Measurements from ENCODE around the gene OS9. TPM values are rescaled to one million over a fixed set of nuclear protein-coding genes. Genes with fewer than 3 reads are reported as not detected.

Gene OS9
- total RNA-seq, 1 experiment from 2014 or later, result 145 TPM

GRCh38 chr12:57739387-57739786 is 45.5 kb downstream of the OS9 start:
- DNase-seq (no peak), ATAC-seq (no peak)
- Histone ChIP-seq H3K4me3 (ENCODE audit: low read length) (no peak overlapping the region), H3K9me3 (ENCODE audit: low read length) (no peaks in the 10 kb centered on the region), H3K27ac (ENCODE audit: low read length) (no peak overlapping the region), H3F3A (ENCODE audit: low read length, unreplicated experiment) (no peaks in the 10 kb centered on the region), H4K20me1 (ENCODE audit: low read length) (no peaks in the 10 kb centered on the region), H3K79me2 (ENCODE audit: low read length) (no peaks in the 10 kb centered on the region), H3K4me1 (ENCODE audit: insufficient read depth, low read length) (peaks cover 17% of the 10 kb centered on the region), H3K9ac (ENCODE audit: low read length) (no peak overlapping the region), H3K27me3 (ENCODE audit: low read length) (peaks cover 50% of the 10 kb centered on the region), H3K9me2 (replicated peaks; ENCODE audit: low read length) (no peaks in the 10 kb centered on the region), H3K36me3 (ENCODE audit: low read depth, low read length) (no peaks in the 10 kb centered on the region), H2AFZ (ENCODE audit: low read length) (no peak overlapping the region), H3K4me2 (ENCODE audit: low read length) (no peak overlapping the region)
- ChIA-PET POLR2A (ENCODE audit: unreplicated experiment) (no interaction called here), CTCF (no interaction called here)
- no TSS peak for BruUV-seq (replicated peaks)
- intact Hi-C loops (cut with micrococcal nuclease), result no loop called here
- no peak for TF ChIP-seq CTCF (conservative IDR thresholded peaks at IDR 0.05; ENCODE audit: low read depth, low read length)
- TF ChIP-seq EZH2phosphoT487 (IDR thresholded peaks at IDR 0.05; ENCODE audit: borderline replicate concordance, low read length), result no peak
- TF ChIP-seq EZH2 (IDR thresholded peaks at IDR 0.05; ENCODE audit: low read length, unreplicated experiment), result no peak

GRCh38 chr12:57739914-57740538 is 46.1 kb downstream of the OS9 start:
- Histone ChIP-seq H3K4me3 (ENCODE audit: low read length) (no peak overlapping the region), H3K9me2 (replicated peaks; ENCODE audit: low read length) (no peaks in the 10 kb centered on the region), H2AFZ (ENCODE audit: low read length) (no peak overlapping the region), H4K20me1 (ENCODE audit: low read length) (no peaks in the 10 kb centered on the region), H3K4me1 (ENCODE audit: insufficient read depth, low read length) (peaks cover 17% of the 10 kb centered on the region), H3K4me2 (ENCODE audit: low read length) (no peak overlapping the region), H3K36me3 (ENCODE audit: low read depth, low read length) (no peaks in the 10 kb centered on the region), H3K79me2 (ENCODE audit: low read length) (no peaks in the 10 kb centered on the region), H3F3A (ENCODE audit: low read length, unreplicated experiment) (no peaks in the 10 kb centered on the region), H3K9ac (ENCODE audit: low read length) (no peak overlapping the region), H3K9me3 (ENCODE audit: low read length) (no peaks in the 10 kb centered on the region), H3K27me3 (ENCODE audit: low read length) (peaks cover 47% of the 10 kb centered on the region), H3K27ac (ENCODE audit: low read length) (no peak overlapping the region)
- DNase-seq, result no peak
- BruUV-seq (replicated peaks), result no TSS peak
- CTCF ChIA-PET, result no interaction called here
- POLR2A ChIA-PET (ENCODE audit: unreplicated experiment), result no interaction called here
- ATAC-seq, result no peak
- intact Hi-C loops (cut with micrococcal nuclease), result no loop called here
- TF ChIP-seq EZH2phosphoT487 (IDR thresholded peaks at IDR 0.05; ENCODE audit: borderline replicate concordance, low read length) (no peak), EZH2 (IDR thresholded peaks at IDR 0.05; ENCODE audit: low read length, unreplicated experiment) (no peak), CTCF (conservative IDR thresholded peaks at IDR 0.05; ENCODE audit: low read depth, low read length) (no peak)

GRCh38 chr12:57740656-57741412 is 46.9 kb downstream of the OS9 start:
- H3K4me3 ChIP-seq (ENCODE audit: low read length), result no peak overlapping the region
- H3K79me2 ChIP-seq (ENCODE audit: low read length), result no peaks in the 10 kb centered on the region
- no peaks in the 10 kb centered on the region for H3K36me3 ChIP-seq (ENCODE audit: low read depth, low read length)
- no peak for TF ChIP-seq EZH2phosphoT487 (IDR thresholded peaks at IDR 0.05; ENCODE audit: borderline replicate concordance, low read length)
- TF ChIP-seq CTCF (conservative IDR thresholded peaks at IDR 0.05; ENCODE audit: low read depth, low read length), result no peak
- no peak for TF ChIP-seq EZH2 (IDR thresholded peaks at IDR 0.05; ENCODE audit: low read length, unreplicated experiment)
- DNase-seq, result no peak
- H3F3A ChIP-seq (ENCODE audit: low read length, unreplicated experiment), result no peaks in the 10 kb centered on the region
- H4K20me1 ChIP-seq (ENCODE audit: low read length), result no peaks in the 10 kb centered on the region
- no peaks in the 10 kb centered on the region for H3K9me3 ChIP-seq (ENCODE audit: low read length)
- H3K4me1 ChIP-seq (ENCODE audit: insufficient read depth, low read length), result peaks cover 17% of the 10 kb centered on the region
- ChIA-PET POLR2A (ENCODE audit: unreplicated experiment) (no interaction called here), CTCF (no interaction called here)
- BruUV-seq (replicated peaks), result no TSS peak
- H3K9ac ChIP-seq (ENCODE audit: low read length), result no peak overlapping the region
- no peak for ATAC-seq
- H2AFZ ChIP-seq (ENCODE audit: low read length), result no peak overlapping the region
- H3K4me2 ChIP-seq (ENCODE audit: low read length), result no peak overlapping the region
- no peaks in the 10 kb centered on the region for H3K9me2 ChIP-seq (replicated peaks; ENCODE audit: low read length)
- H3K27ac ChIP-seq (ENCODE audit: low read length), result no peak overlapping the region
- intact Hi-C loops (cut with micrococcal nuclease), result no loop called here
- H3K27me3 ChIP-seq (ENCODE audit: low read length), result peaks cover 38% of the 10 kb centered on the region

All from PC-3 (cell line).